Measurements from ENCODE around the gene SLC51B. TPM values are rescaled to one million over a fixed set of nuclear protein-coding genes. Genes with fewer than 3 reads are reported as not detected.
A peak's percentile ranks its signal among the peaks of the same experiment; 100 is the strongest.

Gene SLC51B
- total and polyA plus RNA-seq, 2 of the 4 experiments (the other 2 are of a cell fraction), result not detected

GRCh38 chr15:65066635-65067316 lies 21.6 kb downstream of the SLC51B start:
- Histone ChIP-seq H3K9me3 (ENCODE audit: control insufficient read depth, insufficient read depth, low read length) (no peaks in the 10 kb centered on the region), H2AK5ac (ENCODE audit: low read depth, low read length) (peak overlapping the region; percentile 47; the same call in 1 of the 2 replicates), H3K56ac (ENCODE audit: extremely low read depth, insufficient read depth, low read length) (no peak overlapping the region), H3K4ac (ENCODE audit: low read depth, low read length) (peak overlapping the region; percentile 44; the same call in 1 of the 2 replicates), H2BK5ac (ENCODE audit: low read depth, low read length, poor library complexity, severe bottlenecking) (no peak overlapping the region), H4K20me1 (ENCODE audit: insufficient read depth, low read length) (peaks cover 9% of the 10 kb centered on the region), H2BK15ac (ENCODE audit: low read depth, low read length) (0 out of 3 replicates have a peak overlapping the region, but pooled peaks have one; percentile 2), H3K27me3 (ENCODE audit: control insufficient read depth, insufficient read depth, low read length) (peaks cover 19% of the 10 kb centered on the region), H2AK9ac (replicated peaks; ENCODE audit: low read depth, low read length, poor library complexity) (no peak overlapping the region), H3K9ac (ENCODE audit: low read depth, low read length) (no peak overlapping the region; the same call in 1 of the 2 replicates), H2BK120ac (ENCODE audit: low read depth, low read length) (peak overlapping the region; percentile 14; the same call in 1 of the 2 replicates), H3K18ac (ENCODE audit: low read depth, low read length) (no peak overlapping the region; the same call in 1 of the 2 replicates), H3K4me3 (ENCODE audit: insufficient read depth, low read depth, low read length) (no peak overlapping the region; the same call in 1 of the 2 replicates), H3K27ac (ENCODE audit: insufficient read depth, low read length) (no peak overlapping the region), H4K8ac (ENCODE audit: low read depth in 2 of 2, low read length in 2 of 2) (no peak overlapping the region; a peak in 1 of 4 replicates), H3K36me3 (ENCODE audit: control insufficient read depth, insufficient read depth, low read length) (no peaks in the 10 kb centered on the region), H3K9me1 (ENCODE audit: insufficient read depth, low read length) (peaks cover 27% of the 10 kb centered on the region), H3K14ac (replicated peaks; ENCODE audit: low read depth, low read length) (peak overlapping the region; percentile 31; the same call in 1 of the 2 replicates), H2AFZ (replicated peaks; ENCODE audit: low read length, poor library complexity) (no peak overlapping the region), H4K91ac (ENCODE audit: insufficient read depth, low read depth, low read length) (0 out of 2 replicates have a peak overlapping the region, but pooled peaks have one; percentile 3), H3K79me1 (ENCODE audit: low read depth in 1 of 2, low read length in 2 of 2) (no peaks in the 10 kb centered on the region), H3K23ac (ENCODE audit: low read depth, low read length) (peak overlapping the region; percentile 39; the same call in 1 of the 2 replicates), H3K4me1 (ENCODE audit: control insufficient read depth, insufficient read depth, low read length) (peaks cover 36% of the 10 kb centered on the region), H2BK20ac (ENCODE audit: low read depth, low read length) (0 out of 2 replicates have a peak overlapping the region, but pooled peaks have one; percentile 16), H3K4me2 (ENCODE audit: low read depth, low read length) (no peak overlapping the region), H4K5ac (ENCODE audit: low read depth, low read length) (no peak overlapping the region; the same call in 1 of the 2 replicates)
- BruUV-seq (replicated peaks), result no TSS peak
- ChIA-PET POLR2A (ENCODE audit: unreplicated experiment) (no interaction called here), CTCF (interaction anchor here (0.5 kb wide), 1 partner anchor 14 kb away, joined by 4 read pairs; no protein-coding TSS in a partner anchor)
- TF ChIP-seq FOS (IDR thresholded peaks at IDR 0.05; ENCODE audit: low read depth, low read length) (no peak), SMC3 (IDR thresholded peaks at IDR 0.05; ENCODE audit: low read depth, low read length) (no peak), MXI1 (IDR thresholded peaks at IDR 0.05; ENCODE audit: borderline replicate concordance, low read depth, low read length) (no peak), BHLHE40 (IDR thresholded peaks at IDR 0.05; ENCODE audit: low read depth, low read length) (no peak), POLR2A (IDR thresholded peaks at IDR 0.05; ENCODE audit: low read depth, low read length) (no peak), CTCF (conservative IDR thresholded peaks at IDR 0.05; ENCODE audit: low read depth, low read length) (no peak), USF2 (IDR thresholded peaks at IDR 0.05; ENCODE audit: low read depth, low read length) (no peak), MAZ (IDR thresholded peaks at IDR 0.05; ENCODE audit: borderline replicate concordance, low read depth, low read length) (no peak), MAFK (IDR thresholded peaks at IDR 0.05; ENCODE audit: low read depth, low read length) (no peak), RCOR1 (IDR thresholded peaks at IDR 0.05; ENCODE audit: insufficient replicate concordance, low read length) (no peak)
- ATAC-seq (ENCODE audit: low read depth) (no peak), DNase-seq (no peak)
- dilution Hi-C loops (cut with HindIII; ENCODE audit: low sequenced_read_pairs, unreplicated experiment), result no loop called here
- intact Hi-C loops (cut with micrococcal nuclease), result no loop called here
- WGBS, 2 experiments (ENCODE audit: extremely low coverage in 2 of 2, insufficient read length in 1 of 2), result 33% methylated on average over 2 of the region's 9 CpGs; no CpG with 5 or more reads in 1 of the 2 experiments
- in situ Hi-C loops (cut with MboI; ENCODE audit: low sequenced_read_pairs), result no loop called here

All from IMR-90 (cell line).